ENCODE measurements around the gene TMEM44.
"Not testable (repeated sequence)": the region's sequence is repeated elsewhere in the genome, so short reads cannot be mapped to it uniquely, and the experiment has no call there.

The TMEM44 gene

DNA sequence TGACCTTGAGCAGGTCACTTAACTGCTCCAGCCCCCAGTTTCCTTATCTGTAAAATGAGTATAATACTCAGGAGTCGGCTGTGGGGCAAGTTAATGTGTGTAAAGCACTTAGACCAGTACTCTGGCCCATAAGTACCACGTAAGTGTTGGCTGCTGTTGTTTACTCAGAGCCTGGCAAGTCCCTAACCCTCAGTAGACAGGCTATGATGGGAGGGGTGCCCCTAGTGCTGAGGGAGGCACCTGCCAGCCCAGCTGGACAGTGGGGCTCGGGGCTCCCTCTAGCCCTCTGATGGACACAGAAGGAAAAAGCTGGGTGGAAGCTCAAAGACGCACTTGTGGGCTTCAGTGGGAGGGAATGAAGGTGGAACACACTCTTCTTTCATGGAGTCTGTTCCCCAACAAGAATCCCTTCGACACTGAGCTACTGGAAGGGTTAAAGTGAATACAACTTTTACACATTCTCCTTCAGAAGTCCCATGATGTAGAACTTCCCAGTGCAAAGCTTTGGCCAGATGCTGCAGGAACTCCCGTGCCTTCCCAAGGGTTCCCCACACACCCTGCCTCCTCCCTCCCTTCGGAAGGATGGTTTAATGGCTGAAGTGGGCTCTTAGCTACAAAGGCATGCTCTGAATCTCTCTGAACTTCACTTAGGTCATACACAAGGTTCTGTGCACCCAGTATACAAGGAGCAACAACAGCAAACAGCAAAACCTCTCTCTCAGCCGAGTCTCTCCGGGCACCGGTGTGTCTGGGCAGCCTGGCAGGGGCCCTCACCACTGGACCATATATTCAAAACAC lies 25.4 kb downstream of the TMEM44 start:
- DNase-seq = no peak

DNA sequence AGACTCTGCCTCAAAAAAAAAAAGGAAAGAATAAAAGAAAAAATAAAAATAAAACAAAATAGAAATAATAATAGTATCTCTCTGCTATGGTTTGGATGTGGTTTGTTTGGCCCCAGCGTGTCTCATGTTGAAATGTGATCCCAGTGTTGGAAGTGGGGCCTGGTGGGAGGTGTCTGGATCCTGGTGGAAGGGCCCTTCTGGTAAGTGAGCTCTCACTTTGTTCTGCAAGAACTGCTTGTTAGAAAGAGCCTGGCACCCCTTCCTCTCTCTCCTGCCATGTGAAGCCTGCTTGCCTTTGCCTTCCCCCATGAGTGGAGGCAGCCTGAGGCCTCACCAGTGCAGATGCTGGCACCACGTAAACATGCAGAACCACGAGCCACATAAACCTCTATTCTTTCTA lies 26.3 kb downstream of the TMEM44 start:
- no peak for DNase-seq

DNA sequence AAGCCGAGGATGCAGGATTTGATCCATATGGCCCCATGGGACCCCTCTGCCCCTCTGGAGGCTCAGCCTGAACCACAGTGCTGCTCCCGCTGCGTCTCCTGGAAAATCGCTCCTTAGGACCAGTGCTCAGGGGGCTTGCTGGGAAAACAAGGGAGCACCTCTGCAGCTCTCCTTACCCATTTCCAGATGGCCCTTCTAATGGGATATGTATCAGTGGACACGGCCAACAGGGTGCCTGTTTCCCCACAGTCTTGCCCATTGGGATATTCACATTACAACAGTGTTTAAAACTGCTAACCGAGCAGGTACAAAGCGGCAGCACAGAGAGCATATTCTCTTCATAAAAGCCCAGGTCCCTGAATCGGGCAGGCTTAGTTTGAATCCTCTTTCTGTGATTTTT lies 27.1 kb downstream of the TMEM44 start:
- DNase-seq = no peak

DNA sequence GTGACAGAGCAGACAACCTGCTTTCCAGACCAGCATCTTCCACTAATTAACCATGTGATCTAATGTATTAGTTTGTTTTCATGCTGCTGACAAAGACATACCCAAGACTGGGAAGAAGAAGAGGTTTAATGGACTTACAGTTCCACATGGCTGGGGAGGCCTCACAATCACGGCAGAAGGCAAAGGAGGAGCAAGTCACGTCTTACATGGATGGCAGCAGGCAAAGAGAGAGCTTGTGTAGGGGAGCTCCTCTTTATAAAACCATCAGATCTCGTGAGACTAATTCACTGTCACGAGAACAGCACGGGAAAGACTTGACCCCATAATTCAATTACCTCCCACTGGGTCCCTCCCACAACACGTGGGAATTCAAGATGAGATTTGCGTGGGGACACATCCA lies 27.9 kb downstream of the TMEM44 start:
- not testable (repeated sequence) for DNase-seq

DNA sequence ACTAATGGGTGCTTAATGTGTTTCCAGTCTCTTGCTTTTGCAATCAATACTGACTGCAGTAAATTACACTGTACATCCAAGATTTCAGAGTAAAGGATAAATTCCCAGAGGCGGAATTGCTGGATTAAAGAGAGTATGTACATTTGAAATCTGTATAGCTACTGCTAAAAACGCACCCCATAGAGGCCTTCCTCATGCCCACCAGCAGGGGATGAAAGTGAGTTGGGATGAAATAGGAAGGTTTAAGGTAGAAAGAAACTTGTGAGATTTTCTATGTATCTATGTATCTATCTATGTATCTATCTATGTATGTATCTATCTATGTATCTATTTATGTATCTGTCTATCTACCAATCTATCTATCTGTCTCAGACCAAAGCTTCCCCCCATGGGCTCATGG lies 28.4 kb downstream of the TMEM44 start:
- no peak for DNase-seq

DNA sequence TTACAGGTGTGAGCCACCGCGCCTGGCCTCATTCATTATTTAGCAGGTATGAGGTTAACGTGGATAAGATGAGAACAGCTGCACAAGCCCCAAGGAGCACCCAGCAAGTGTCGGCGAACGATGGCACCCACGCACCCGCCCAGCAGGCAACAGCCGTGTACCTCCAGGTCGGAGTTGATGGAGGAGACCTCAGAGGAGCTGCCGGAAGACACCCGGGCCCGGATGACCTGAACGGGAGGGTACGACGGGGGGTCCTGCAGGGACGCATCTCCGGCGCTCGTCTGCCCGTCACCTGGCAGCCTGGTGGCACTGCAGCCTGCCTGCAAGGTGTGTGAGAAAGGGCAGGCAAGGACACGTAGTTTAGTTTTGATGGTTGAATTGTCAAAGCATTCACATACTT lies 29.1 kb downstream of the TMEM44 start:
- DNase-seq = no peak

DNA sequence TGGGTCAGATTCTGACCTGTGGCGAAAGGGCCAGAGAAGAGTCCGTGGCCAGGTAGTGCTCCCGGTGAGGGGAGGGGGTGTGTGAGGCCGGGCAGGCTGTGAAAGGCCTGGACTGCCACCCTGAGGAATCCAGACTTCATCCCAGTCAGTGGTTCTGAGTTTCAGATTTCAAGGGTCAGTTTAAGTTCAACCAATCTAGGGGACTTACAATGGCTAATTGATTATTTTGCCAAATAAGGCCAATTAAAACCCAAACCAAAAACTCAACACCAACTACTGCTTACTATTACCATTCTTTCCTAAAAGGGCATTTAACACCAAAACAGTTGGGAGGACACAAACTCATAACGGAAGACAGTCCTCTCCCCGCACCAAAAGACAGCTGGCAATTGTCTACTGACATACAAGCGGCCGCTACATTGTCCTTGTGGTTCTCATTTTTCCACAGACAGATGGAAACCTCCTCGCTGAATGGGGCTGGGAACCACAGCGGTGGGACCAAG lies 30.5 kb downstream of the TMEM44 start:
- no peak for DNase-seq

DNA sequence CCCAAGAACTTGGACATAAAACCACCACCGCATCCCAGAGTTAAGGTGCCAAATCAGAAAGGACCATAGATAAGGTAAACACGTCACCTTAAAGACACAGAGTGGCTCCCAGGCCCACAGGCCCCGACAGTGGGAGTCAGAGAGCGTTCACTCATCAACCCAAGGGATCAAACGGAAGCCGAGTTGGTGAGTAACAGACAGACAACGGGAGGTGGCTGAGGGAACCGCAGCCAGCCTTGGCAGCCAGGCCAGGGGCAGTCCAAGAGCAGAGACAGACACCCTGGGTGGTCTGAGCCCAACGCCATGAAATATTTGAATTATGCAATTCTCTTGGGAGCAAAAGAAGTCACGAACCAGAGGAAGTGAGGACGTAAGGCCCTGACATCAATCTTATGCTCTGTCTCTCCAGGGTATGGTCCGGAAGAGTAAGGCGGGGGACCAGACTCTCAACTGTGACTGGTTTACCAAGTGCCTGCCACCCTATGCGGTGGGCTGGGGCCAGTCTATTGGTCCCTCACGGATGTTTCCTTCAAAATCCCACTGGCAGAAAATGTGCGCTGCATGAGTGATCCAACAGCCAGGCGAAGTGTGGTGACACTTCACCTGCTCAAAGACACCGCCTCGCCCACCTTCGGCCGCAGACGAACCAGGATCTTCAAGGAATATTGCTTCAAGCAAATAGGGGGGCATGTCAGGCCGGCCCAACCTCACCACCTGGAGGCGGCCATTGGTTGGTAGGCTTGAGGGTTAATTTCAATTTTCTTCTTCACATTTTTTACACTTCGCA lies 34.3 kb downstream of the TMEM44 start:
- no peak for DNase-seq

DNA sequence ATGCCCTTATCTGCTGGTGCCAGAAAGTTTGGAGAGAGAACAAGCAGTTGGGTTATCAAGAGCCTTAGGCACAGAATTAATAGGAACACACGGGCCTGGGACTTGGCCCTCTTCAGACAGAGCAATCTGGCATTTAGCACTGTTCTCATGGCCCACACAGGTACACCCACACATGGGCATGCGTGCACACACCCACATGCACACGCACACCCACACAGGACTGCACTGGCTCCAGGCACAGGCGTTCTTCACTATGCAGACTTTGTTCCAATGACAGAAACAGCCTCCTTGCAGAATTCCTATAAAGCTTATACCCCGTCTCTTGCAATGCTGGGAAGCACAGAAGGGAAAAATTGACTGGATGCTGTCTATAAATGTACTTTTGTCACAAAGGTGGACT lies 36.3 kb downstream of the TMEM44 start:
- no peak for DNase-seq

DNA sequence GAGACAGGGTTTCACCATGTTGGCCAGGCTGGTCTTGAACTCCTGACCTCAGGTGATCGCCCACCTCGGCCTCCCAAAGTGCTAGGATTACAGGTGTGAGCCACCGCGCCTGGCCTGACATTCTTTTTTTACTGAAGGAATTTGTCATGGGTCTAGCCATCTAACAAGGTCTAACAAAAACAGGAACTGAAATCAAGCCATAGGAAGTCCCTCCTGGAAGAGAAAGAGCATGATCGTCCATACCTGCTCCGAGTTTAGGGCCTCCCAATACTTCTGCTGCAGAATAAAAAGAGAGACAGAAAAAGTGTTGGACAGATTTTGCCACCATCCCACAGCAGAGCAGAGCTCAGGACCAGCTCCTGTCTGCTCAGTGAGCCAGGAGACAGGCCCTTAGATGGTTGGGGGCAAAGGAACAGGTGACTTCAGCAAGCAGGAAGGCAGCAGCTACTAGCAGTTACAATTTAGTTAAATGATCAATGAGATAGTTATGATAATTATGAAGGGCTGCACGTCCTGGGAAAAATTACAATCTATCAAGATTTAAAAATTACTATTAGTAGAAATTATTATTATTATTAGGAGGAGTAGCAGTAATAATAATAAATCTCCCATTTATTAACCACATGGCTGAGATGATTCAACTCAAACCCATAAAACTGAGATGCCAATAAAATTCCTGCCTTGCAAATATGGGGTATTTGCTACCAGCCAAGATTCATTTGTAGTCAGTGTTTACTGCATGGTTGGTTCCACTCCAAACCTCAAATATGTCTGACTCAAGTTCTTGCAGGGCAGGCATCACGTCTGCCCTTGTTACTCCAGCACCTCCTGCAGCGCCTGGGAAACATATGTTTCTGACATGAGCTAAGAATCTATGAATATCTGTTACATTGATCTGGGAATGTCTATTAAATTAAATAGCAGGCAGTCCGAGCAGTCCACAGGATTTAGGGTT lies 40.1 kb downstream of the TMEM44 start:
- no peak for DNase-seq

DNA sequence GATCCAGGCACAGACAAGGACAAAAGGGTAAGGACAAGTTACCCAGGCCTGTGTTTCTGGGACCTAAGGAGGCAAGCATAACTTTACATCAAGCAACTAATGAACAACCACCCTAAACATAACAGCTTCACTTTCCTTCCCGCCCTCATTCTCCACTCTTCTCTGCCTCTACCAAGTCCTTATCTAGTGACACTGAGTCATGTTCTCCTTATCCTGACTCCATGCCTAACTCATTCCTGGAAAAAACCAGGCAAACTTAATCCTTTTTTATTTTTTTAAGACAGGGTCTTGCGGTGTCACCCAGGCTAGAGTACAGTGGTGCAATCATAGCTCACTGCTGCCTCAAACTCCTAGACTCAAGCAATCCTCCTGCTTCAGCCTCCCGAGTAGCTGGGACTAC lies 44.5 kb downstream of the TMEM44 start:
- DNase-seq = no peak

DNA sequence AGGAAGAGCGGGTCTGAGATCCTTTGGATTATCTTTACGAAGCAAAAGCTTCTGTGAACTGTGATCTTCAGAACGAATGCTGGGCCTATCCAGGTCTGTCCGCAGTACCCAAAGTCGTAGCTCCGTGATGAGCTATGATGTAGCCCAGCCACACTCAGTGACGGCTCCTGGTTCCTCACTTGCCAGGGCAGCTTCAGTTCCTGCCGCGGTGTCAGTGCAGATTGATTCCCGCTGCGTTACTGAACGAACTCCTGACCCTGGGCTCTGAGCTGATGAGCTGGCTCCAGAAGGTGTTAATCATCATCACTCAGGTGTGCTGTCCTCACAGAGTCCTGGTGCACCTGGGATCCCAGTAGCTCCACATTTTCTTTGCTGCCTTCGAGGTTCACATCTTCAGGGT lies 45.0 kb downstream of the TMEM44 start:
- no peak for DNase-seq

DNA sequence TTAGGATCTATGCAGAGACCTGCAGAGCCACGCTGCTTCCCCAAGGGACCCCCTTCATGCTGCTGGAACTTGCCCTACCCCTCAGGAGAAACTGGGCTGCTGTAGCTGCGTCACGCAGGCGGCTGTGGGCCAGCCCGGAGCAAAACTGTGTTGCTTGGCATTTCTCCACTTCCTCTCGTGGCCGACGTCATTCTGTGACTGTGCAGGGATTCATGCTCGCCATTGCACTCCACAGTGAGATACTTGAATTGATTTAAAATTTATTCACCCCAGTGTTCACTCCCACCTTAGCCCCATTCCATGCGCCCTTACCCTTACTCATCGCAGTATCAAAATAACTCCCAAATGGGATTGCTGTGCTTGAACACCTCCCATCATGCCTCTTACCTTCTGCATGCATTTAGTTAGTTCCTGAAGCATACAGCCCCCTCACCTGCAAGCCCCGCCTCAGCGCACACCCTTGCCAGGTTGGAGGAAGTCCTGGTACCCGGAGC lies 45.7 kb downstream of the TMEM44 start:
- no peak for DNase-seq

DNA sequence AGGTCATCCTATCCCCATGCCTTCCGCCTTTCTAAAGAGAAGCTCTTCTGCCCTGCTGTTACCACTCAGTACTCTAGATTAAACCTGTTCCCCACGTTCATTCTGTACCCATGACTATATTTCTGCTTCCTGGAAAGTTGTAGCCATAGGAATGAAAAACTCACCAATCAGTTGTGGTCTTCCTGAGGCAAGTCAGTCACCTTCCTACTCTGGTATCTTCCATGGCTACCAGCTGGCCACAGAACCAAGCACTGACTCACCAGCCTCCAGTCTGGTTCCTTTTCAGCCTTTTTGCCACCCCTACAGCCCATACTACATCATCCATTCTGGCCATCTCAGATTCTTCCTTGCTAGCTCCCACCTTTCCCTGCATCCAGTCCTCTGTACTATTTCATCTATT lies 46.4 kb downstream of the TMEM44 start:
- no peak for DNase-seq

DNA sequence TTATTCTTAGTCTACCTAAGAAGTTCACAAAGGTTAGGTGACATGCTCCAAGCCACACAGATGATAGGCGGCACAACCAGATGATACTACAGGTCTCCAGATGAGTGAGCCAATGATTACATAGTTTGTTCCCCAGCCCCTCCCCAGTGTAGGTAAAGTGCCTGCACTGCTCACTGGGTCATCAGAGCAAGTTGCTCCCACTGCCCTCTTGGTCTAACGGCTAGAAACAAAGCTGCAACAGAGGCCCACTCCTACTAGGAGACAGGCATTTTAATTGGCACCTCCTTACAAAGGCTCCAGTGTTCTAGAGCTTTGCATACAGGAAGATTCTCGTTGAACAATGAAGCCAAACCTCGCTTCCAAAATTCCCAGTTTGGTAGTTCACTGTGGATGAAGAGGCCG lies 47.3 kb downstream of the TMEM44 start:
- no peak for DNase-seq

DNA sequence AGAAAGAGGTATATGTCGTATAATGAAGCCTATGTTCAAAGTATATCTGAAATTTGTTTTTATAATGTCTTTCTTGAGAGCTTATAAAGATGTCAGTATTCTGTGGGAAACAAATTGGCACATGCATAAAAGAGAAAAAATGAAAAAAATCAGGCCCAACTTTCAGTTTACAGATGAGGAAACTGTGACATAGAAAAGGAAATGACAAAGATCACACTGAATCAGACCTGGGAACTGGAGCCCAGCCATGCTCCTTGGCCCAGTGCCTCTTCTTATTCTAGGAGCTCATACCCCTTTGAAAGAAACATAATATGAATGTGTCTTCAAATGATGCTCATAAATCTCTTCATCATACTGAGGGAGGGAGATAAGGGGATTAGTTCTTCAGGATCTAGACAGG lies 48.4 kb downstream of the TMEM44 start:
- no peak for DNase-seq

DNA sequence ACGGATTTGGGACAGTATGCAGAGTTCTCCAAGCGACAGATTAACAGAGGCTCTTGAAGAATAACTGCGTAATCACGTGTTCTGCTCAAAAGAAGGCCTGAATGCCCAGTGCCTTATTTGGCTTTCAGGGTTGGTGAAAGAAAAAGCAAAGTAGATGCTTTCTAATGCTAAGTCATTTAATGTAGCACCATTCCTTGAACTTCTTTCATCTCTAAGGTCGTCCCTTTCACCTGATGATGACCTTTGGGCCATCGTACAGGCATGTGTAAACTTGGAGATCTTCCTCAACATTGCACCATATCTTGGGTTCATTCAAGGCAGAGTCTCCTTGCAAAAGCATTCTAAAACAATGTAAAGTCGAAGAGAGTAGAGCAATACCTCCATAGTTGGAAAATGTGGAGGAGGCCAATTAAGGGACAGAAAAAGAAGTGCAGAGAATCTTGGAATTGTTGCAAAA lies 48.9 kb downstream of the TMEM44 start:
- DNase-seq = no peak

DNA sequence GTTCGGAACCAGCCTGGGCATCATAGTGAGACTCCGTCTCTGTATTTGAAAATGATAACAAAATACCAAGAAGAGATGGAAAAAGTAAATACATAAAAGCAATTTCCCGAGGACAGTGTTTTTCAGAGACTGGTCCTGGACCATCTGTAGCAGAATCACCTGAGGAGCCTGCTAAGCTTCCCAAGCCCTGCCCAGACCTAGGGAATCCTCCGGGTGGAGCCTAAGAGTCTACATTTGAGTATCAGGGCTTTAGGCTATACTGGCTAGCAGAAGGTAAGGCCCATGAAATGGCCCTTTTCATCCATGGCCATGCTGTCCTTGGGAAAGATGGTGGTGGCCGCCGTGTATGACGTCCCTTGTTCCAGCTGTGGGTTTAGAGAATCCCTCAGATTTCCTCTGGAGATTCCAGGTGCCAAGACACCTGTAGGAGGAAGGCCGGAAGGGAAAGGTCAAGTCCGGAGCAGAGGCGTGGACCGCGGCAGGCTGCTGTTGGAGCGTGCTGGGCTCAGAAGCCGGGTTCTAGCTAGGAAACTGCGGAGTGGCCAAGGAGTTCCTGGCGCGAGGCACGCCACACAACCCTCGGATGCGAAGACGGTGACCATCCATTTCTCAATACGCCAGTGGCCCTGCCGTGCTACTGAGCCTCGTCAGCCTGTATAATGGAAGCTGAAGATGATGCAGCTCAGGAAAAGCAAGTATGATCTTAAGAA lies 50.9 kb downstream of the TMEM44 start:
- no peak for DNase-seq

DNA sequence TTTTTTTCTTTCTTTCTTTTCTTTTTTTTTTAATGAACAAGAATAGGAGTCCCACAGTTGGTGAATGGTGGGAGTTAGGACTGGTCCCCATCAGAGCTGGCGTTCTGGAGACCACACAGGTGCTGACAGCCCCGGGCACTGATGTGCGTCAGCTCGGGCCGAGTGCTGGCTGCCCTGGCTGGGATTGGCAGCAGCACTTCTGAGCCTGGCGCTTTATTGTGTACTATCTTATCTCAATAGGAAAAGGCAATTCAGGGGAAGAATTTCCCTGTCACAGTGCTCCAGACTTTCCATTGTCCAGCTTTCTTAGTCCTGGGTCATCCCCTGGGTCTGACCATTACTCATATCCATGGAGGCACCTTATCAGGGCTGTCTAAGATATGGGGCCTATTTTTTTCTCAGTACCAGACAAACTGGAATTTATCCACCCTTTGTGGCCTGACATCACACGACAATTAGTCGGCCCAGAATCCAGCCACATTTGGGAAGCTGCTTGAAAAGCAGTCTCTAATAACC lies 54.1 kb downstream of the TMEM44 start:
- DNase-seq = no peak

DNA sequence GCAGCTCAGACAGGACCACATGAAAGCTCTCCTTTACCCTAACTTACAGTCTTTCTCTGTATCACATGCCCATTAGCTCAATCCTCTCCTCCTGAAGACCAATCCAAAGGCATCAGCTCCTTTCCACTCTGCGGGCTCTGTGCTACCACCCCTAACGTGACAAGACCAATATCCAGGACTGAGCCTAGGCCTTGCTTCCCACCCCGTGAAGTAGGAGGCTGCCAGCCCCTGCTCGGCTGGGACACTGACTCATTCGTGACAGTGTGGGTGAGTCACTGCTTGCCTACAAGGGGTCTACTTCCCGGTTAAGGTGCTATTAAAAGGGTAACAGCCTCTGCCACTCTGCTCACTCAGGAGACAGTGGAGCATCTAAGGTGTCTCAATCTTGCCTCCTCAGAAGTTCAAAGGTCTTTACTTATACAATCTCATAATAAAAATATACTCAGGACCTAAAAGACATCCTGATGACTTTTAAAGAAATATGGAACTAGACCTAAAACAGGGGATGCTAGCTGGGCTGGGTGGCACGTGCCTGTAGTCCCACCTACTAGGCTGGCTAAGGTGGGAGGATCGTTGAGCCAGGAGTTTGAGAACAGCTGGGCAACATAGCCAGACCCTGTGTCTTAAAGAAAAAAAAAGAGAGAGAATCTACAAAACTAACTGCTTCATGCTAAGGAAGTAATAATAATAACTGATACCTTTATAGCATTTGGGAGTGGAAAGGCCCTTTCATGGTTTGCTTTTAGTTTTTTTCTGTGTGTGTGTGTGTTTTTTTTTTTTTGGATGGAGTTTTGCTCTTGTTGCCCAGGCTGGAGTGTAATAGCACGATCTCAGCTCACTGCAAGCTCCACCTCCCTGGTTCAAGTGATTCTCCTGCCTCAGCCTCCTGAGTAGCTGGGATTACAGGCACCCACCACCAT lies 55.0 kb downstream of the TMEM44 start:
- no peak for DNase-seq

Data from NCI-H1436 treated with DMSO at 0.1 percent for 48 hours (cell line).